Cardiac fibroblast (primary cell): Measurements from ENCODE around the gene LGALS1.

Experiments
- DNase-seq, 2 donors: peaks; one replicate each; pipeline versions ENCODE4 v3.0.0 to v3.0.0-alpha.2; 2010; ENCODE audit warnings: low read depth in 2 of 2
- H3K4me3 ChIP-seq, 2 donors: replicated peaks in 1 of 2; 1 replicate in 1 of 2; 2 replicates in 1 of 2; pipeline ENCODE4 v1.5.1; 2011; ENCODE audit warnings: low read depth in 2 of 2, low read length in 2 of 2, mild to moderate bottlenecking in 2 of 2, moderate library complexity in 1 of 2
- CTCF ChIP-seq: IDR thresholded peaks from one replicate; pipeline ENCODE4 v1.5.1; 2011; ENCODE audit warnings: low read depth, mild to moderate bottlenecking, low read length, inconsistent platforms

The LGALS1 gene

DNA sequence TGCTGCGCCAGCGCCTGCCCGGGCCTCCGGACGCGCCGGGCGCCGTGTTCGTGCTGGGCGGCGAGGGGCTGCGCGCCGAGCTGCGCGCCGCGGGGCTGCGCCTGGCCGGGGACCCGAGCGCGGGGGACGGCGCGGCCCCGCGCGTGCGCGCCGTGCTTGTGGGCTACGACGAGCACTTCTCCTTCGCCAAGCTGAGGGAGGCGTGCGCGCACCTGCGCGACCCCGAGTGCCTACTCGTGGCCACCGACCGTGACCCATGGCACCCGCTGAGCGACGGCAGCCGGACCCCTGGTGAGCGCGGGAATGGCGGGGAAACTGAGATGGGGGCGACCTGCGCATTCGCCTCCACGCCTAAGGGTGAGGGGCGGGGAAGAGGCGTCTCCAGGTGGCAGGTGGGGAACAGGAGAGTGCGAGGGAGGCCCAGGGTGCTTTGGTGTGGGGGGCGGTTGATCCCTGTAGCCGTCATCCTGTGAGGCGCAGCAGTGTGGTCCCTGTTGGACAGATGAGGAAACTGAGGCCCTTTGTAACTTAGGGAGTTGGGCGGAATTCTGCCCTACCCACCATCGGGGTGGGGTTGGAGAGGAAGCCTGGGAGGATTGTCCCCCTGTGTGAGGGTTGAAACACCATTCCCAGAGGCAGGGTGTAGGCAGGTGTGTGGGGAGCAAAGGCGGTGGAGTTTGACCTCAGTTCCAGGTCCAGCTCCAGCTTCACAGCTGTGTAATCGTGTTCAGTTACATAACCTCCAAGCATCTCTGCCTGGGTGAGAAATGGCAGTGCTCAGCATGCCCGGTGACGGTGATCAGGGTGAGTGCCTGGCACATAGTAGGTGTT is 16.2 kb upstream of the LGALS1 start:
- TF ChIP-seq CTCF: no peak
- peak in 1 of 2 donors; percentile 15 for DNase-seq
- peak overlapping the region; percentile 80 for H3K4me3 ChIP-seq

DNA sequence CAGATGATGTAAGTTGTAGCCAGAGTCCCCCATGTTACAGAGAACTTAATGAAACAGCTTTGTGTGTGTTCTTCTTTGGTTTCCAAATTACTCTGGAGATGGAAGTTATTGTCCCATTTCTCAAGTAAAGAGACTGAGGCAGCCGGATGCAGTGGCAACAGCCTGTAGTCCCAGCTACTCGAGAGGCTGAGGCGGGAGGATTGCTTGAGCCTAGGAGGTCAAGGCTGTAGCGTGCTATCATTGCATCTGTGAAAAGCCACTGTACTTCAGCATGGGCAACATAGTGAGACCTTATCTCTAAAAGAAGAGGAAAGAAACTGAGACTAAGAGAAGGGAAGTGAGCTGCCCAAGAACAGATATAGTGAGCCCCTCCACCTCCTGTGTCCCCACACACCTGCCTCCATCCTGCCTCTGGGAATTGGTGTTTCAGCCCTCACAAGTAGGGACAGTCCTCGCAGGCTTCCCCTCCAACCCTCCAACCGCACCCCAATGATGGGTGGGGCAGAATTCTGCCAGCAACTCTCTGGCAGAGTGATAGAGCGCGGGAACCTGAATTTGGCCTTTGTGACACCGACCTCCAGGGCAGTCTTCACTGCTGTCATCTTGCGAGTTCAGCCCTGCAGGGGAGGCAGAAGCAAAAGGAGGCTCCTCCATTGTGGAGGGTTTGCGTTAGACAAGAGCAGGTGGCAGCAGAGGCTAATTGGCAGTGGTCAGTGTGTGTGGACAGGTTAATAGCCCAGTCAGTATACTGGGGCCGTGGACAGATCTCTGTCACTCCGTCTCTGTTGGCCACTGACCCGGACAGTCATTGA is 15.3 kb upstream of the LGALS1 start:
- DNase-seq: no peak
- peak overlapping the region in 1 of 2 donors; percentile 80 for H3K4me3 ChIP-seq
- TF ChIP-seq CTCF: no peak

DNA sequence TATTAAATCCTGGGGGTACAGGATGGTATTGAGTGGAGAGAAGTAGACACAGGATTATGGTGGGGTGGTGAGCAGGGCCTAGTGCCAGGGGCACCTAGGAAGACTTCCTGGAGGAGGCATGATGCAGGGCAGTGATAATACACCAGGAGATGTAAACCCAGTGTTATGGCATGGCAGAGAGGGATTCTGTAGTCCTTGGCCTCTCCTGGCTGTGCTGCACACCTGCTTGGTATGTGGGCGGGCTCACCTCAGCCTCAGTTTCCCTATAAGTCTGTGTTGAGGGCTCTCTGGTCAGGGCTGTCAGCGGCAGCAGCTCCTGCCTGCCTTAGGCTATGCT is 14.8 kb upstream of the LGALS1 start:
- no peak for DNase-seq
- no peak overlapping the region for H3K4me3 ChIP-seq
- TF ChIP-seq CTCF: no peak

DNA sequence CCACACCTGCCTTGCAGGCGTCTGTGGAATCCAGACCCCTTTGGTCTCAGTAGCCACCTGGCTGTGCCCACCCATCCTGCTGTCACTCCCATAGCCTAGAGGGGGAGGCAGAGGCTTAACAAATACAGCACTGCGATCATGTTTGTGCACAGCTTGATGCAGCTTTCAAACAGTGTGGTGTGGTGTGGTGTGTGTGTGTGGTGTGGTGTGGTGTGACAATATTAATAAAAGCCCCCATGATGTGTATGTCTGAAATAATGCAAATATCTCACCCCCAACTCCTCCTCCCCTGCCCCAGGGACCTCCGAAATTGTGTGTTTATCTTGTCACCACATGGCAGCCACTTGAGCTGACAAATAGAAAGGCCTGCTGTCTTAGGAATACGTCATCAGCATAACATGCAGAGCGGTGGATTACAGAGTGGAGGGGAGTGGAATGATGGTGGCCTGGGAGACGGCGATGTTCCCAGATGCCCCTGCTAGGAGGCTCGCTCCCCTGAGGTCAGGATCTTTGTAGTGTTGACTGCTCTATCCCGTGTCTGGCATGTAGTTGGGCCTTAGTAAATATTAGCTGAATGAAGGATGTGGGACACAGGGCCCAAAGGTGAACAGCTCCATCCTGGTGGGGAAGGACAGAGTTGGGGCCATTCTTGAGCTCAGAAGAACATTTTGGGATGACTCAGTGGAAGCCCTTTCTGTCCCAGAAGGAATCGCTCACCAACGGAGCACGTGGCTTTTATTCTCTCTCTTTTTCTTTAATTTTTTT is 14.1 kb upstream of the LGALS1 start:
- H3K4me3 ChIP-seq: no peak overlapping the region
- DNase-seq: peak; percentile 70 to 83
- TF ChIP-seq CTCF: peak; percentile 49

GRCh38 chr22:37662039-37662438 is 13.4 kb upstream of the LGALS1 start:
- H3K4me3 ChIP-seq: no peak overlapping the region
- no peak for TF ChIP-seq CTCF
- DNase-seq: no peak

GRCh38 chr22:37663521-37664140 is 11.8 kb upstream of the LGALS1 start:
- TF ChIP-seq CTCF: no peak
- no peak for DNase-seq
- H3K4me3 ChIP-seq: no peak overlapping the region
